ENCODE results near the gene CRLF1. TPM values are rescaled to one million over a fixed set of nuclear protein-coding genes. Genes with fewer than 3 reads are reported as not detected.

Gene CRLF1
- total and polyA plus RNA-seq, 8 donors, result 2.6 to 15.9 (median 12.3) TPM; not detected in 1

GRCh38 chr19:18588611-18589379, 17.8 kb downstream of the CRLF1 start, which contains the start of gene REX1BD:
Gene REX1BD (plus strand): TSS chr19:18588798. CDS start chr19:18588802, 4 bp downstream.
- Histone ChIP-seq H3K9me3 (no peaks in the 10 kb centered on the region), H3K4me1 (peaks cover 12 to 37% (median 30%) of the 10 kb centered on the region in 4 donors), H3K4me3 (peak within 1 kb of the TSS; percentile 73 to 93 (median 90)), H3K27me3 (no peaks in the 10 kb centered on the region), H3K27ac (peak within 1 kb of the TSS; percentile 73 to 92 (median 90)), H3K36me3 (peaks cover 8 to 20% (median 16%) of the 10 kb centered on the region in 4 donors)
- TF ChIP-seq EP300 (IDR thresholded peaks at IDR 0.05) (no peak), CTCF (IDR thresholded peaks at IDR 0.05) (peak in 5 of 7 experiments; percentile 70 to 93 (median 76)), POLR2AphosphoS5 (IDR thresholded peaks at IDR 0.05) (peak; percentile 43 to 68 (median 63)), POLR2A (IDR thresholded peaks at IDR 0.05) (no peak)
- WGBS, 5 donors, result 0 to 1% (median 0%) methylated on average over 7 to 72 of the region's 72 CpGs
- intact Hi-C loops (cut with DNase I; ENCODE audit: low total_unique reads), result no loop called here
- peak; percentile 80 to 95 for DNase-seq

GRCh38 chr19:18587962-18588610, 18.5 kb downstream of the CRLF1 start:
- 34 to 50% (median 39%) methylated on average over 9 to 16 of the region's 16 CpGs for WGBS, 5 donors
- peaks cover 11 to 30% (median 28%) of the 10 kb centered on the region in 4 donors for H3K4me1 ChIP-seq
- intact Hi-C loops (cut with DNase I; ENCODE audit: low total_unique reads), result no loop called here

DNA sequence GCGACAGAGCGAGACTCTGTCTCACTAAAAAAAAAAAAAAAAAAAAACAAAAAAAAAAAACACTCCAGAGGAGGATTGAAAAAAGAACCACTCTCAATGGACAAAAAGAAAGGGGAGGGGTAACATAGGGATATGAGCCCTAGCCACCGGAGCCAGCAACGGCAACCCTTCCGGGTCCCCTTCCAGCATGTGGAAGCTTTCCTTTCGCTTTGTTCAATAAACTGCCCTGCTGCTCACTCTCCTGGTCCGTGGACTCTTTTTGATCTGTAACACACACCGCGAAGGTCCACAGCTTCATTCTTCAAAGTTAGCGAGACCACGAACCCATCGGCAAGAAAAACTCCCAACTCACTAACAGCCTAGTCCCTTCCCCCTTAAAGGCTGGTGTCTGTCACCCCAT, 19.0 kb downstream of the CRLF1 start:
- WGBS, 5 donors, result 90 to 93% (median 90%) methylated on average over 12 of the region's 12 CpGs
- Histone ChIP-seq H3K27me3 (no peaks in the 10 kb centered on the region), H3K27ac (peak overlapping the region in 3 of 5 donors; percentile 90 to 92 (median 91)), H3K9me3 (no peaks in the 10 kb centered on the region), H3K4me3 (no peak overlapping the region), H3K36me3 (peaks cover 8 to 20% (median 16%) of the 10 kb centered on the region in 4 donors), H3K4me1 (peaks cover 11 to 30% (median 28%) of the 10 kb centered on the region in 4 donors)
- intact Hi-C loops (cut with DNase I; ENCODE audit: low total_unique reads), result no loop called here
- TF ChIP-seq POLR2AphosphoS5 (IDR thresholded peaks at IDR 0.05), result no peak
- no peak for TF ChIP-seq EP300 (IDR thresholded peaks at IDR 0.05)
- TF ChIP-seq CTCF (IDR thresholded peaks at IDR 0.05), result no peak
- TF ChIP-seq POLR2A (IDR thresholded peaks at IDR 0.05), result no peak
- DNase-seq, result no peak

More at GRCh38 chr19:18587962-18588610, 18.5 kb downstream of the CRLF1 start:
- H3K27me3 ChIP-seq, result no peaks in the 10 kb centered on the region
- peak overlapping the region; percentile 73 to 93 (median 90) for H3K4me3 ChIP-seq
- TF ChIP-seq CTCF (IDR thresholded peaks at IDR 0.05) (no peak), EP300 (IDR thresholded peaks at IDR 0.05) (no peak), POLR2A (IDR thresholded peaks at IDR 0.05) (no peak), POLR2AphosphoS5 (IDR thresholded peaks at IDR 0.05) (no peak)
- DNase-seq, result no peak
- no peaks in the 10 kb centered on the region for H3K9me3 ChIP-seq
- peaks cover 8 to 20% (median 16%) of the 10 kb centered on the region in 4 donors for H3K36me3 ChIP-seq
- H3K27ac ChIP-seq, result peak overlapping the region; percentile 73 to 92 (median 90)

DNA sequence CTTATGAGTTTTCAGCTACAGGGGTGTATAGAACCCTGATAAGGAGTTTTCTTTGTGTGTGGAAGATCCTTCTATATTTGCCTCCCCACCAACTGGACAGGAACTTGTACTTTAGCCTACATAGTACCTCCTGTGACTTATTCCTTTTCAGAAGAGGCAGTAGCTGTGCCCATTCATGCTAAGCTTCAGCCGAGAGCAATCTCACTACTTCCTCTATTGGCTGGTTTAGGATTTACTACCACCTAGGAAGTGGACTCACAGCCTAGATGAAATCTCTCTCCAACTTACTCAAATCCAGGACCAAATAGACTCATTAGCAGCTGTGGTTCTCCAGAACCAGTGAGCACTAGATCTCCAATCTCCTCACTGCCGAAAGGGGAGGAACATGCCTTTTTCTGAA, 20.3 kb downstream of the CRLF1 start:
- H3K36me3 ChIP-seq, result peaks cover 8 to 11% (median 10%) of the 10 kb centered on the region in 4 donors
- H3K4me3 ChIP-seq, result no peak overlapping the region
- no peaks in the 10 kb centered on the region for H3K27me3 ChIP-seq
- no peak for TF ChIP-seq POLR2AphosphoS5 (IDR thresholded peaks at IDR 0.05)
- TF ChIP-seq CTCF (IDR thresholded peaks at IDR 0.05), result no peak
- no peak overlapping the region for H3K27ac ChIP-seq
- DNase-seq, result no peak
- intact Hi-C loops (cut with DNase I; ENCODE audit: low total_unique reads), result no loop called here
- H3K9me3 ChIP-seq, result no peaks in the 10 kb centered on the region
- WGBS, 5 donors, result 32 to 53% (median 46%) methylated on average over 2 of the region's 2 CpGs
- H3K4me1 ChIP-seq, result peaks cover 11 to 30% (median 28%) of the 10 kb centered on the region in 4 donors

Measured in stomach (tissue), 9 donors.